ENCODE data around the gene GPRC5C. TPM values are rescaled to one million over a fixed set of nuclear protein-coding genes. Genes with fewer than 3 reads are reported as not detected.

The GPRC5C gene
- total RNA-seq, 1 experiment from 2014 or later: 37.3 TPM

DNA sequence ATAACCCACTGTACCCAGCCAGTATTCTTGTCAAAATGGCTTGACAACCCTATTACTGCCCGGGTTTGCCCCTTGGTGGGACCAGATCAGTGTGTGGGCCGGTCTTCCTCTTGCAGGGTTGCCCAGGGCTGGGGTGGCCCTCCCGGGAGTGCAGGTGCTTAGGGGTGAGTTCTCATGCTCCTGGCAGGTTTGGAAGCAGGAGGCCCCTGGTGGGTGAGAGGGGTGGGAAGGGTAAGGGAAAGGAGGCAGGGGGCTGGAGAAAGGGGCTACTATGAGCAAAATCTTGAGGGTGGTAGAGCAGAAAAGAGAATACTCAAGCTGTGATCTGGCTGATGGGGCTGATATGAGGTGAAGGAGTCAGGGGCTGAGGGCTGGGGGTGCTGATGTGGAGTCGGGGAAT lies 41.0 kb downstream of the GPRC5C start:
- no peaks in the 10 kb centered on the region for H3K36me3 Mint-ChIP-seq (ENCODE audit: insufficient read depth, unreplicated experiment)
- intact Hi-C loops (cut with micrococcal nuclease; ENCODE audit: unreplicated experiment): no loop called here
- H3K27ac Mint-ChIP-seq (ENCODE audit: unreplicated experiment): no peak overlapping the region
- H3K4me3 Mint-ChIP-seq (ENCODE audit: low read depth, unreplicated experiment): no peak overlapping the region
- peaks cover 80% of the 10 kb centered on the region for H3K27me3 Mint-ChIP-seq (ENCODE audit: unreplicated experiment)
- peaks cover 3% of the 10 kb centered on the region for H3K9me3 Mint-ChIP-seq (ENCODE audit: low read depth, unreplicated experiment)
- BruUV-seq (replicated peaks): no TSS peak
- H3K4me1 Mint-ChIP-seq (ENCODE audit: low read depth, unreplicated experiment): no peaks in the 10 kb centered on the region
- TF ChIP-seq, protein P1, sequence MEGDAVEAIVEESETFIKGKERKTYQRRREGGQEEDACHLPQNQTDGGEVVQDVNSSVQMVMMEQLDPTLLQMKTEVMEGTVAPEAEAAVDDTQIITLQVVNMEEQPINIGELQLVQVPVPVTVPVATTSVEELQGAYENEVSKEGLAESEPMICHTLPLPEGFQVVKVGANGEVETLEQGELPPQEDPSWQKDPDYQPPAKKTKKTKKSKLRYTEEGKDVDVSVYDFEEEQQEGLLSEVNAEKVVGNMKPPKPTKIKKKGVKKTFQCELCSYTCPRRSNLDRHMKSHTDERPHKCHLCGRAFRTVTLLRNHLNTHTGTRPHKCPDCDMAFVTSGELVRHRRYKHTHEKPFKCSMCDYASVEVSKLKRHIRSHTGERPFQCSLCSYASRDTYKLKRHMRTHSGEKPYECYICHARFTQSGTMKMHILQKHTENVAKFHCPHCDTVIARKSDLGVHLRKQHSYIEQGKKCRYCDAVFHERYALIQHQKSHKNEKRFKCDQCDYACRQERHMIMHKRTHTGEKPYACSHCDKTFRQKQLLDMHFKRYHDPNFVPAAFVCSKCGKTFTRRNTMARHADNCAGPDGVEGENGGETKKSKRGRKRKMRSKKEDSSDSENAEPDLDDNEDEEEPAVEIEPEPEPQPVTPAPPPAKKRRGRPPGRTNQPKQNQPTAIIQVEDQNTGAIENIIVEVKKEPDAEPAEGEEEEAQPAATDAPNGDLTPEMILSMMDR (IDR thresholded peaks at IDR 0.05; ENCODE audit: unreplicated experiment): no peak
- DNase-seq: no peak
- CTCF ChIA-PET: no interaction called here

DNA sequence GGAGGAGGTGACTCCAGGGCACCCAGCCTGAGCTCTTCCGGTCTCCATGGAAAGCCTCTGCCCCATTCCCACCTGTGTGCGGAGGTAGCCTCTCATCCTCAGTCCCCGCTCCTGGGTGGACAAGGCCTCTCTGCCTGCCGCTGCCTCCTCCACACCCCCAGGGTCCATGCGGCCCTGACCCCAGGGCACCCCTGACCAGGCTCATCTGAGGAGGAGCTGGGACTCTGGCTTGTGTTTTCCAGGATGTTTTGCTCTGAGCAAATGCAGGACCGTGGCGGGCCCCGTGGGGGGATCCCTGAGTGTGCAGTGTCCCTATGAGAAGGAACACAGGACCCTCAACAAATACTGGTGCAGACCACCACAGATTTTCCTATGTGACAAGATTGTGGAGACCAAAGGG lies 41.4 kb downstream of the GPRC5C start:
- BruUV-seq (replicated peaks): no TSS peak
- no peak for DNase-seq
- no peak overlapping the region for H3K4me3 Mint-ChIP-seq (ENCODE audit: low read depth, unreplicated experiment)
- CTCF ChIA-PET: no interaction called here
- no peaks in the 10 kb centered on the region for H3K36me3 Mint-ChIP-seq (ENCODE audit: insufficient read depth, unreplicated experiment)
- intact Hi-C loops (cut with micrococcal nuclease; ENCODE audit: unreplicated experiment): no loop called here
- TF ChIP-seq, protein P1 (IDR thresholded peaks at IDR 0.05; ENCODE audit: unreplicated experiment): no peak
- no peaks in the 10 kb centered on the region for H3K4me1 Mint-ChIP-seq (ENCODE audit: low read depth, unreplicated experiment)
- peaks cover 3% of the 10 kb centered on the region for H3K9me3 Mint-ChIP-seq (ENCODE audit: low read depth, unreplicated experiment)
- H3K27me3 Mint-ChIP-seq (ENCODE audit: unreplicated experiment): peaks cover 84% of the 10 kb centered on the region
- no peak overlapping the region for H3K27ac Mint-ChIP-seq (ENCODE audit: unreplicated experiment)

DNA sequence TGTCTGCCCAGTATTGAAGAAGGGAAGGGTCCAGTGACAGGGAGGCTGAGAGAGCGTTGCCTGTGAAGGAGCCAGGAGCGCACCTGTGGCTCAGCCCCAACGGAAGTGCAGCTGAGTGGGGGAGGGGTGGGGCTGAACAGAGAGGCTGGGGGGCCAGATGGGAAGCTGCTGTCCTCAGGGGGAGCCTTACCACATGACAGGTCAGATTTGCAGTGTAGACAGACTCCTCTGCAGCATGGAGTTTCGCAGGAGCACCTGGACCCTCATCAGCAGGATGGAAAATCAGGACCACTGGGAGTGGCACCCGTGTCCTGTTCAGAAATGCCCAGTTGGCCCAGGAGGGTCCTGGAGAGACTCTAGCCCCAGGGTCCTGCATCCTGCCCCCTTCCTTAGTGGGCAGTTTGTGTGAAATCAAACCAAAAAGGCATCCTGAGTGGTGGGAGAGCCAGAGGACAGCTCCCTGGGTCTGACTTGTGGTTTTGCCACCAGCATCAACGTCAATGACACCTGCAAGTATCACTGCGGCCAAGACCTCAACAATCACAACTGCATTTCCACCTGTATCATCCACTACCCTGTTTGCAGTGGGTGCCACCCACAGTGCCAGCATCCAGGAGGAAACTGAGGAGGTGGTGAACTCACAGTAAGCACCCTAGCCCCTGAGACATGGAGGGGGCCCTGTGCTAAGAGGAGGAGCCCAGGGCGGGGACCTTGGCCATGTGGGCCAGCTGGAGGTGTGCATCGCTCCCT lies 42.3 kb downstream of the GPRC5C start:
- H3K9me3 Mint-ChIP-seq (ENCODE audit: low read depth, unreplicated experiment): peaks cover 3% of the 10 kb centered on the region
- H3K36me3 Mint-ChIP-seq (ENCODE audit: insufficient read depth, unreplicated experiment): no peaks in the 10 kb centered on the region
- no peaks in the 10 kb centered on the region for H3K4me1 Mint-ChIP-seq (ENCODE audit: low read depth, unreplicated experiment)
- no peak overlapping the region for H3K27ac Mint-ChIP-seq (ENCODE audit: unreplicated experiment)
- H3K4me3 Mint-ChIP-seq (ENCODE audit: low read depth, unreplicated experiment): no peak overlapping the region
- CTCF ChIA-PET: interaction anchor here (0.6 kb wide), 1 partner anchor 103 kb away, joined by 3 read pairs; no protein-coding TSS in a partner anchor
- intact Hi-C loops (cut with micrococcal nuclease; ENCODE audit: unreplicated experiment): no loop called here
- DNase-seq: no peak
- TF ChIP-seq, protein P1 (IDR thresholded peaks at IDR 0.05; ENCODE audit: unreplicated experiment): no peak
- H3K27me3 Mint-ChIP-seq (ENCODE audit: unreplicated experiment): peaks cover 94% of the 10 kb centered on the region
- BruUV-seq (replicated peaks): no TSS peak

DNA sequence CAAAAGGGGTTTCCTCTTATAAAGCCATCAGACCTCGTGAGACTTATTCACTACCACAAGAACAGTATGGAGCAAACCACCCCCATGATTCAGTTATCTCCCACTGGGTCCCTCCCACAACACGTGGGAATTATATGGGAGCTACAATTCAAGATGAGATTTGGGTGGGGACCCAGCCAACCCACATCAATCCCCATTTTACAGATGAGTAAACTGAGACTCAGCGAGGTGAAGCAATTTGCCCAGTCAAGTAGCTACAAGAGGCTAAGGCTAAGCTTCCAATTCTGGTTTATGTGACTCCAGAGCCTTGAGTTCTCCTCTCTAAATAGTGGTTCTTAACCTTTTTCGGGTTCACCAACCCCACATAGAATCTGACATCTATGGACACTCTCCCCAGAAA lies 43.3 kb downstream of the GPRC5C start:
- CTCF ChIA-PET: interaction anchor here (0.6 kb wide), 1 partner anchor 104 kb away, joined by 3 read pairs; no protein-coding TSS in a partner anchor
- Mint-ChIP-seq H3K36me3 (ENCODE audit: insufficient read depth, unreplicated experiment) (no peaks in the 10 kb centered on the region), H3K27me3 (ENCODE audit: unreplicated experiment) (peaks cover 95% of the 10 kb centered on the region)

More for the DNA sequence above, 43.3 kb downstream of the GPRC5C start:
- BruUV-seq (replicated peaks): no TSS peak
- intact Hi-C loops (cut with micrococcal nuclease; ENCODE audit: unreplicated experiment): no loop called here
- Mint-ChIP-seq H3K9me3 (ENCODE audit: low read depth, unreplicated experiment) (peaks cover 3% of the 10 kb centered on the region), H3K4me1 (ENCODE audit: low read depth, unreplicated experiment) (no peaks in the 10 kb centered on the region), H3K4me3 (ENCODE audit: low read depth, unreplicated experiment) (no peak overlapping the region), H3K27ac (ENCODE audit: unreplicated experiment) (no peak overlapping the region)
- no peak for DNase-seq
- TF ChIP-seq, protein P1 (IDR thresholded peaks at IDR 0.05; ENCODE audit: unreplicated experiment): no peak

Data from Calu3 (cell line).